ENCODE measurements around the gene EIF4A3.

EIF4A3 gene

GRCh38 chr17:80141463-80142165, 5.3 kb downstream of the EIF4A3 start:
- no peak for DNase-seq
- no peak overlapping the region for H3K27ac ChIP-seq (ENCODE audit: insufficient read depth, low read length, poor library complexity, severe bottlenecking)
- H3K27me3 ChIP-seq (replicated peaks; ENCODE audit: control insufficient read depth, insufficient read depth, low read length, poor library complexity, severe bottlenecking), result no peaks in the 10 kb centered on the region
- H3K4me1 ChIP-seq (ENCODE audit: control insufficient read depth, insufficient read depth, low read length, poor library complexity, severe bottlenecking), result peaks cover 14% of the 10 kb centered on the region
- H3K4me3 ChIP-seq (ENCODE audit: insufficient read depth, low read depth, low read length, poor library complexity, severe bottlenecking), result no peak overlapping the region
- no peaks in the 10 kb centered on the region for H3K9me3 ChIP-seq (ENCODE audit: control insufficient read depth, low read length)
- peaks cover 65% of the 10 kb centered on the region for H3K36me3 ChIP-seq (ENCODE audit: control insufficient read depth, insufficient read depth, low read length)

- peaks cover 87% of the 10 kb centered on the region for H3K36me3 ChIP-seq (ENCODE audit: control insufficient read depth, insufficient read depth, low read length)
Observed at GRCh38 chr17:80138856-80139426, 8.0 kb downstream of the EIF4A3 start.

DNA sequence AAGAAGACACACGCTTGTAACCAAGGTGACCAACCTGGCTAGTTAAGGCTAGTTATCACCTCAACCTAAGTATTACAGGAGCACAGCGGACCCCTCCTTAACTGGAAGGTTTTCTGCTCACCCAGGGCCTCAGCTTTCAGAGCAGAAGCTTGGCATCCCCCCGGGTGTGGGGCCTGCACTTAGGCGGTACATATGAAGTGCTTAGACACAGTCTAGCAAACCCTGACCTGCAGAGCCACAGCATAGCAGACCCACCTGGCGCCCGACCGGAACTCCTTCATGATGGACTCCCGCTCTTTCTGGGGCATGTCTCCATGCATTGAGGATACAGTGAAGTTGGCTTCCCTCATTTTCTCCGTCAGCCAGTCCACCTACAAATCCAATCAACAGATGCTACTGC, 9.8 kb downstream of the EIF4A3 start:
- H3K4me1 ChIP-seq (ENCODE audit: control insufficient read depth, insufficient read depth, low read length, poor library complexity, severe bottlenecking), result no peaks in the 10 kb centered on the region
- peaks cover 84% of the 10 kb centered on the region for H3K36me3 ChIP-seq (ENCODE audit: control insufficient read depth, insufficient read depth, low read length)
- no peak overlapping the region for H3K27ac ChIP-seq (ENCODE audit: insufficient read depth, low read length, poor library complexity, severe bottlenecking)
- no peak for DNase-seq
- no peaks in the 10 kb centered on the region for H3K9me3 ChIP-seq (ENCODE audit: control insufficient read depth, low read length)
- no peak overlapping the region for H3K4me3 ChIP-seq (ENCODE audit: insufficient read depth, low read depth, low read length, poor library complexity, severe bottlenecking)
- H3K27me3 ChIP-seq (replicated peaks; ENCODE audit: control insufficient read depth, insufficient read depth, low read length, poor library complexity, severe bottlenecking), result no peaks in the 10 kb centered on the region

More at GRCh38 chr17:80138856-80139426, 8.0 kb downstream of the EIF4A3 start:
- no peak for DNase-seq
- no peaks in the 10 kb centered on the region for H3K4me1 ChIP-seq (ENCODE audit: control insufficient read depth, insufficient read depth, low read length, poor library complexity, severe bottlenecking)
- H3K27ac ChIP-seq (ENCODE audit: insufficient read depth, low read length, poor library complexity, severe bottlenecking), result no peak overlapping the region
- H3K9me3 ChIP-seq (ENCODE audit: control insufficient read depth, low read length), result no peaks in the 10 kb centered on the region
- no peak overlapping the region for H3K4me3 ChIP-seq (ENCODE audit: insufficient read depth, low read depth, low read length, poor library complexity, severe bottlenecking)
- no peaks in the 10 kb centered on the region for H3K27me3 ChIP-seq (replicated peaks; ENCODE audit: control insufficient read depth, insufficient read depth, low read length, poor library complexity, severe bottlenecking)

- Histone ChIP-seq H3K9me3 (ENCODE audit: control insufficient read depth, low read length) (no peaks in the 10 kb centered on the region), H3K4me3 (ENCODE audit: insufficient read depth, low read depth, low read length, poor library complexity, severe bottlenecking) (no peak overlapping the region), H3K36me3 (ENCODE audit: control insufficient read depth, insufficient read depth, low read length) (peaks cover 54% of the 10 kb centered on the region), H3K4me1 (ENCODE audit: control insufficient read depth, insufficient read depth, low read length, poor library complexity, severe bottlenecking) (no peaks in the 10 kb centered on the region), H3K27me3 (replicated peaks; ENCODE audit: control insufficient read depth, insufficient read depth, low read length, poor library complexity, severe bottlenecking) (no peaks in the 10 kb centered on the region), H3K27ac (ENCODE audit: insufficient read depth, low read length, poor library complexity, severe bottlenecking) (no peak overlapping the region)
- no peak for DNase-seq
Observed at GRCh38 chr17:80133626-80133970, 13.3 kb downstream of the EIF4A3 start.

GRCh38 chr17:80132906-80133625, 13.9 kb downstream of the EIF4A3 start:
- Histone ChIP-seq H3K27me3 (replicated peaks; ENCODE audit: control insufficient read depth, insufficient read depth, low read length, poor library complexity, severe bottlenecking) (no peaks in the 10 kb centered on the region), H3K27ac (ENCODE audit: insufficient read depth, low read length, poor library complexity, severe bottlenecking) (no peak overlapping the region), H3K4me1 (ENCODE audit: control insufficient read depth, insufficient read depth, low read length, poor library complexity, severe bottlenecking) (no peaks in the 10 kb centered on the region), H3K4me3 (ENCODE audit: insufficient read depth, low read depth, low read length, poor library complexity, severe bottlenecking) (no peak overlapping the region), H3K36me3 (ENCODE audit: control insufficient read depth, insufficient read depth, low read length) (peaks cover 49% of the 10 kb centered on the region), H3K9me3 (ENCODE audit: control insufficient read depth, low read length) (no peaks in the 10 kb centered on the region)
- no peak for DNase-seq

GRCh38 chr17:80130992-80131391, 15.9 kb downstream of the EIF4A3 start:
- Histone ChIP-seq H3K4me3 (ENCODE audit: insufficient read depth, low read depth, low read length, poor library complexity, severe bottlenecking) (no peak overlapping the region), H3K36me3 (ENCODE audit: control insufficient read depth, insufficient read depth, low read length) (peaks cover 28% of the 10 kb centered on the region)

GRCh38 chr17:80129006-80129565, 17.8 kb downstream of the EIF4A3 start:
- Histone ChIP-seq H3K4me1 (ENCODE audit: control insufficient read depth, insufficient read depth, low read length, poor library complexity, severe bottlenecking) (no peaks in the 10 kb centered on the region), H3K4me3 (ENCODE audit: insufficient read depth, low read depth, low read length, poor library complexity, severe bottlenecking) (no peak overlapping the region), H3K36me3 (ENCODE audit: control insufficient read depth, insufficient read depth, low read length) (peaks cover 14% of the 10 kb centered on the region), H3K27me3 (replicated peaks; ENCODE audit: control insufficient read depth, insufficient read depth, low read length, poor library complexity, severe bottlenecking) (peaks cover 4% of the 10 kb centered on the region), H3K27ac (ENCODE audit: insufficient read depth, low read length, poor library complexity, severe bottlenecking) (no peak overlapping the region), H3K9me3 (ENCODE audit: control insufficient read depth, low read length) (no peaks in the 10 kb centered on the region)
- DNase-seq, result no peak

More at GRCh38 chr17:80130992-80131391, 15.9 kb downstream of the EIF4A3 start:
- no peak overlapping the region for H3K27ac ChIP-seq (ENCODE audit: insufficient read depth, low read length, poor library complexity, severe bottlenecking)
- no peaks in the 10 kb centered on the region for H3K27me3 ChIP-seq (replicated peaks; ENCODE audit: control insufficient read depth, insufficient read depth, low read length, poor library complexity, severe bottlenecking)
- no peaks in the 10 kb centered on the region for H3K4me1 ChIP-seq (ENCODE audit: control insufficient read depth, insufficient read depth, low read length, poor library complexity, severe bottlenecking)
- no peaks in the 10 kb centered on the region for H3K9me3 ChIP-seq (ENCODE audit: control insufficient read depth, low read length)
- no peak for DNase-seq

GRCh38 chr17:80126449-80126715, 20.5 kb downstream of the EIF4A3 start:
- peaks cover 4% of the 10 kb centered on the region for H3K27me3 ChIP-seq (replicated peaks; ENCODE audit: control insufficient read depth, insufficient read depth, low read length, poor library complexity, severe bottlenecking)
- no peaks in the 10 kb centered on the region for H3K9me3 ChIP-seq (ENCODE audit: control insufficient read depth, low read length)
- no peak overlapping the region for H3K27ac ChIP-seq (ENCODE audit: insufficient read depth, low read length, poor library complexity, severe bottlenecking)
- DNase-seq, result no peak
- no peak overlapping the region for H3K4me3 ChIP-seq (ENCODE audit: insufficient read depth, low read depth, low read length, poor library complexity, severe bottlenecking)
- H3K36me3 ChIP-seq (ENCODE audit: control insufficient read depth, insufficient read depth, low read length), result no peaks in the 10 kb centered on the region
- no peaks in the 10 kb centered on the region for H3K4me1 ChIP-seq (ENCODE audit: control insufficient read depth, insufficient read depth, low read length, poor library complexity, severe bottlenecking)

- no peaks in the 10 kb centered on the region for H3K36me3 ChIP-seq (ENCODE audit: control insufficient read depth, insufficient read depth, low read length)
- H3K4me3 ChIP-seq (ENCODE audit: insufficient read depth, low read depth, low read length, poor library complexity, severe bottlenecking), result no peak overlapping the region
- peaks cover 4% of the 10 kb centered on the region for H3K27me3 ChIP-seq (replicated peaks; ENCODE audit: control insufficient read depth, insufficient read depth, low read length, poor library complexity, severe bottlenecking)
- H3K27ac ChIP-seq (ENCODE audit: insufficient read depth, low read length, poor library complexity, severe bottlenecking), result no peak overlapping the region
- H3K4me1 ChIP-seq (ENCODE audit: control insufficient read depth, insufficient read depth, low read length, poor library complexity, severe bottlenecking), result no peaks in the 10 kb centered on the region
- no peak for DNase-seq
- H3K9me3 ChIP-seq (ENCODE audit: control insufficient read depth, low read length), result no peaks in the 10 kb centered on the region
Observed at GRCh38 chr17:80125656-80126448, 21.1 kb downstream of the EIF4A3 start.
